GM20000 (cell line): ENCODE data around the gene BNIP1.

ENCODE experiments used
- DNase-seq: peaks from one replicate; pipeline ENCODE4 v3.0.0; 2012; ENCODE audit warnings: low spot score
- TF ChIP-seq, protein P1 (sequence below): IDR thresholded peaks from 2 replicates; pipeline ENCODE4 v1.5.1; 2012; ENCODE audit warnings: mild to moderate bottlenecking, control low read depth; ENCODE audit errors: extremely low read depth, missing control alignments

The BNIP1 gene

DNA sequence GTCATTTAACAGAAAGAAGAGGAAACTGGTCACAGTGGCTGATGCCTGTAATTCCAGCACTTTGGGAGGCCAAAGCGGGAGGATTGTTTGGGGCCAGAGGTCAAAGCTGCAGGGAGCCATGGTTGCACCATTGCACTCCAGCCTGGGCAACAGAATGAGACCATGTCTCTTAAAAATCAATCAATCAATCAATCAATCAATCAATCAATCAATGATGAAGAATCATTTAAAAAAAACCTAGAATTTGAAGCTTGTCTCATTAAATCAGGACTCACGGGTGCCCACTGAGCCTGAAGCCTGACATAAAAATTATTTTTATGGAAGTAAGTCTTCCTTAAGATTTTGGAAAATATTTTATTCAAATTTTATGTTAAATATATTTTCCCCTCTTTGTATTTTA, 43.9 kb downstream of the BNIP1 start:
- no peak for DNase-seq
- TF ChIP-seq, protein P1, sequence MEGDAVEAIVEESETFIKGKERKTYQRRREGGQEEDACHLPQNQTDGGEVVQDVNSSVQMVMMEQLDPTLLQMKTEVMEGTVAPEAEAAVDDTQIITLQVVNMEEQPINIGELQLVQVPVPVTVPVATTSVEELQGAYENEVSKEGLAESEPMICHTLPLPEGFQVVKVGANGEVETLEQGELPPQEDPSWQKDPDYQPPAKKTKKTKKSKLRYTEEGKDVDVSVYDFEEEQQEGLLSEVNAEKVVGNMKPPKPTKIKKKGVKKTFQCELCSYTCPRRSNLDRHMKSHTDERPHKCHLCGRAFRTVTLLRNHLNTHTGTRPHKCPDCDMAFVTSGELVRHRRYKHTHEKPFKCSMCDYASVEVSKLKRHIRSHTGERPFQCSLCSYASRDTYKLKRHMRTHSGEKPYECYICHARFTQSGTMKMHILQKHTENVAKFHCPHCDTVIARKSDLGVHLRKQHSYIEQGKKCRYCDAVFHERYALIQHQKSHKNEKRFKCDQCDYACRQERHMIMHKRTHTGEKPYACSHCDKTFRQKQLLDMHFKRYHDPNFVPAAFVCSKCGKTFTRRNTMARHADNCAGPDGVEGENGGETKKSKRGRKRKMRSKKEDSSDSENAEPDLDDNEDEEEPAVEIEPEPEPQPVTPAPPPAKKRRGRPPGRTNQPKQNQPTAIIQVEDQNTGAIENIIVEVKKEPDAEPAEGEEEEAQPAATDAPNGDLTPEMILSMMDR = no peak

DNA sequence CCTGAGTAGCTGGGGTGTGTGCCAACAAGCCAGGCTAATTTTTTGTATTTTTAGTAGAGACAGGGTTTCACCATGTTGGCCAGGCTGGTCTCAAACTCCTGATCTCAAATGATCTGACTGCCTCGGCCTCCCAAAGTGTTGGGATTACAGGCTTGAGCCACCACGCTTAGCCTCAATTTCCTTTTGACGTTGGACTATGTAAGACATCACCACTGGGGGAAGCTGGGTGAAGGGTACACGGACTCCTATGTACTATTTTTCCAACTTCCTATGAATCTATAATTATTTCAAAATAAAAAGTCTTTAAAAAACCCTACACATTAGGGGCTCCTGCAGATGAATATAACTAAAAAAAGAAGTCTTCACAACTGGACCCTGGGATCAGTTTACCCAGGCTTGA, 46.7 kb downstream of the BNIP1 start:
- TF ChIP-seq, protein P1 = no peak
- no peak for DNase-seq

- no peak for DNase-seq
- TF ChIP-seq, protein P1 = no peak
Measured at GRCh38 chr5:173191561-173191960, 47.2 kb downstream of the BNIP1 start.

DNA sequence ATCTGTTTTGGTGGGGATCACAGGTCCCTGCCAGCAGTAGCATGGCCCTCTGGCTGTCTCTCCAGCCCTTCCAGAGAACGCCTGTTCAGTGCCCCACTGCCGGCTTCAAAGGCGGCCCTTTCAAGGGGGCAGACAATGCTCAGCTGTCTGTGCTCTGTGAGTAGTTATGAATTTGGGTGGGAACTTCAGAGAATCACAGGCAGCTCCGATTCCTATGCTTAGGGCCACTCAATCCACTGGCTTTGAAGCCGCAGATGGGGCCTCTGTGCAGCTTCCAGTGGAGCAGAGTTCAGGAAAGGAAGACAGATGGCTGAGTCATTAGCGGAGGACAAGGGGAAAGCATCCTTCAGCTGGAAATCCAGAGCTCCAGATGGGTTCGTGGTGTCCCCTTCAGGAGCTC, 48.2 kb downstream of the BNIP1 start:
- no peak for DNase-seq
- TF ChIP-seq, protein P1 = no peak

- TF ChIP-seq, protein P1 = no peak
- no peak for DNase-seq
Measured at GRCh38 chr5:173196133-173196952, 52.0 kb downstream of the BNIP1 start.

DNA sequence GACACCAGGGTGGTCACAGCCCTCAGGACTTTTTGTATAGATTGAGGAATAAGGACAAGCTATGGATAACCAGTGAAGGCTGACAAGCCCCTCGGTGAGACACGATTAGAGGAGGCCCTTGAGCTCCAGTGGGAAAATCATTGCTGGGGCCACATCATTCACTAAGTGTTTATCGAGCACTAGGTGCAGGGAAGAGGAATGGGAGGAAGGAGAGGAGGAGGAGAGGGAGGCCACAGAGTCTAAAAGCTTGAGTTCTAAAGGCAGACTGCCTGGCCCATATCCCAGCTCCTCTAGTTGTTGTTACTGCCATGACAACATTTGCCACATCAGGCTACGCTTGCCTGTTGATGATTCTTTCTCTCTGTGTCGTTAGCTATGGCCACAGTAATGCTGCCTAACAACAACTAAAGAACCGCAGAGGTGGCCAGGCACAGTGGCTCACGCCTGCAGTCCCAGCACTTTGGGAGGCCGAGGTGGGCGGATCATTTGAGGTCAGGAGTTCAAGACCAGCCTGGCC, 53.1 kb downstream of the BNIP1 start:
- TF ChIP-seq, protein P1 = no peak
- DNase-seq = no peak

DNA sequence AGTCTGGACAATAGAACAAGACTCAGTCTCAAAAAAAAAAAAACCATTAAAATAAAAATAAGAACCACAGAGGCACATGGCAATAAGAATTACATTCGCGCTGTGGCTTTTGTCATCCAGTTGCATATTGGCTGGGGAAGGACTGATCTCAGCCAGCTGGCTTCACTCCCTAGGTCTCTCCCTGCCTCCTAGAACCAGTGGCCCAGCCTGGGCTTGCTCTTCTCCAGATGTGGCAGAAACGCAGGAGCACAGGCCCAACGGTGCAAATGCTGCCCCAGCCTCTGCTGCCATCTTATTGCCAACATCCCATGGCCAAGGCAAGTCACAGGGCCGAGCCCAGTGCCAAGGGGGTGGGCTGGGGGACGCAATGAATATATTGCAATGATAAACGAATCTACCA, 53.7 kb downstream of the BNIP1 start:
- no peak for DNase-seq
- TF ChIP-seq, protein P1 = no peak
